Neuronal stem cell (in vitro differentiated cells): ENCODE data around the gene RAN.

ENCODE experiments used
- DNase-seq: peaks from one replicate; pipeline ENCODE4 v3.0.0-alpha.2; 2013; ENCODE audit warnings: low spot score
- H2AFZ ChIP-seq: one replicate; pipeline ENCODE4 v1.6.1; 2013; ENCODE audit warnings: mild to moderate bottlenecking, low read length, inconsistent platforms
- H2AK5ac ChIP-seq: 2 replicates; pipeline ENCODE4 v1.6.1; 2013; ENCODE audit warnings: low read depth, mild to moderate bottlenecking, inconsistent platforms, low read length, moderate library complexity, mixed read lengths
- H2BK120ac ChIP-seq: 2 replicates; pipeline ENCODE4 v1.6.1; 2013; ENCODE audit warnings: low read depth, mild to moderate bottlenecking, inconsistent platforms, low read length, moderate library complexity, mixed read lengths
- H2BK12ac ChIP-seq: one replicate; pipeline ENCODE4 v1.6.1; 2013; ENCODE audit warnings: low read length, inconsistent platforms
- H2BK15ac ChIP-seq: 2 replicates; pipeline ENCODE4 v1.6.1; 2013; ENCODE audit warnings: mild to moderate bottlenecking, low read length, inconsistent platforms, mixed read lengths
- H2BK5ac ChIP-seq: one replicate; pipeline ENCODE4 v1.6.1; 2013; ENCODE audit warnings: inconsistent platforms, mild to moderate bottlenecking, low read length, moderate library complexity
- H3K14ac ChIP-seq: one replicate; pipeline ENCODE4 v1.6.1; 2013; ENCODE audit warnings: low read length, inconsistent platforms
- H3K18ac ChIP-seq: 2 replicates; pipeline ENCODE4 v1.6.1; 2013; ENCODE audit warnings: low read length, inconsistent platforms
- H3K23ac ChIP-seq: 2 replicates; pipeline ENCODE4 v1.6.1; 2013; ENCODE audit warnings: low read depth, mild to moderate bottlenecking, mixed read lengths, low read length, inconsistent platforms; ENCODE audit not compliant: poor library complexity
- H3K27ac ChIP-seq: replicated peaks from 3 replicates; pipeline ENCODE4 v1.5.1; 2013; ENCODE audit warnings: low read length, inconsistent platforms
- H3K27me3 ChIP-seq, 3 experiments: 2 replicates each; pipeline ENCODE4 v1.6.1; 2013; ENCODE audit warnings: low read length in 3 of 3, mild to moderate bottlenecking in 2 of 3, inconsistent platforms in 1 of 3, low read depth in 1 of 3, mixed read lengths in 1 of 3, moderate library complexity in 1 of 3; ENCODE audit not compliant: control insufficient read depth in 3 of 3, insufficient read depth in 3 of 3
- H3K36me3 ChIP-seq, 2 donors: replicated peaks in 1 of 2; 2 replicates each; pipeline ENCODE4 v1.6.1; 2013; ENCODE audit warnings: low read length in 2 of 2; ENCODE audit not compliant: control insufficient read depth in 2 of 2, insufficient read depth in 2 of 2
- H3K4ac ChIP-seq: 2 replicates; pipeline ENCODE4 v1.6.1; 2013; ENCODE audit warnings: inconsistent platforms, mild to moderate bottlenecking, low read length, moderate library complexity
- H3K4me1 ChIP-seq, 2 donors: 1 replicate in 1 of 2; 2 replicates in 1 of 2; pipeline ENCODE4 v1.6.1; 2013; ENCODE audit warnings: low read length in 2 of 2, low read depth in 1 of 2; ENCODE audit not compliant: control insufficient read depth in 2 of 2, insufficient read depth in 1 of 2
- H3K4me2 ChIP-seq: one replicate; pipeline ENCODE4 v1.6.1; 2013; ENCODE audit warnings: mild to moderate bottlenecking, low read length, inconsistent platforms; ENCODE audit not compliant: insufficient read depth, poor library complexity, severe bottlenecking
- H3K4me3 ChIP-seq, 2 donors: 2 replicates each; pipeline ENCODE4 v1.5.1; 2013; ENCODE audit warnings: low read length in 2 of 2, mild to moderate bottlenecking in 2 of 2, inconsistent platforms in 1 of 2, moderate library complexity in 1 of 2
- H3K79me1 ChIP-seq: one replicate; pipeline ENCODE4 v1.6.1; 2013; ENCODE audit warnings: low read depth, mild to moderate bottlenecking, inconsistent platforms, low read length, moderate library complexity
- H3K9ac ChIP-seq: one replicate; pipeline ENCODE4 v1.6.1; 2013; ENCODE audit warnings: mild to moderate bottlenecking, low read depth, low read length, inconsistent platforms; ENCODE audit not compliant: poor library complexity
- H3K9me3 ChIP-seq, 2 donors: replicated peaks in 1 of 2; 2 replicates each; pipeline versions ENCODE3 to v1.6.1; 2013; ENCODE audit warnings: low read length in 2 of 2, mild to moderate bottlenecking in 2 of 2, inconsistent platforms in 1 of 2, low read depth in 1 of 2, mixed read lengths in 1 of 2, moderate library complexity in 1 of 2; ENCODE audit not compliant: control insufficient read depth in 2 of 2, insufficient read depth in 1 of 2
- H4K8ac ChIP-seq: one replicate; pipeline ENCODE4 v1.6.1; 2013; ENCODE audit warnings: low read depth, mild to moderate bottlenecking, inconsistent platforms, low read length, moderate library complexity
- H4K91ac ChIP-seq: one replicate; pipeline ENCODE4 v1.6.1; 2013; ENCODE audit warnings: low read length, low read depth, mild to moderate bottlenecking, inconsistent platforms; ENCODE audit not compliant: poor library complexity
- WGBS, 2 donors: extraction: QIAGEN DNeasy Blood & Tissue Kit; methylation state at CpG; one replicate each; pipeline ENCODE4 v1.1.7; 2013; ENCODE audit warnings: missing lambda C conversion rate in 2 of 2, mixed read lengths in 1 of 2; ENCODE audit not compliant: insufficient read length in 2 of 2, insufficient replicate concordance in 1 of 2; ENCODE audit errors: extremely low coverage in 2 of 2; 5-methylcytosine and 5-hydroxymethylcytosine counted together

Gene RAN

DNA sequence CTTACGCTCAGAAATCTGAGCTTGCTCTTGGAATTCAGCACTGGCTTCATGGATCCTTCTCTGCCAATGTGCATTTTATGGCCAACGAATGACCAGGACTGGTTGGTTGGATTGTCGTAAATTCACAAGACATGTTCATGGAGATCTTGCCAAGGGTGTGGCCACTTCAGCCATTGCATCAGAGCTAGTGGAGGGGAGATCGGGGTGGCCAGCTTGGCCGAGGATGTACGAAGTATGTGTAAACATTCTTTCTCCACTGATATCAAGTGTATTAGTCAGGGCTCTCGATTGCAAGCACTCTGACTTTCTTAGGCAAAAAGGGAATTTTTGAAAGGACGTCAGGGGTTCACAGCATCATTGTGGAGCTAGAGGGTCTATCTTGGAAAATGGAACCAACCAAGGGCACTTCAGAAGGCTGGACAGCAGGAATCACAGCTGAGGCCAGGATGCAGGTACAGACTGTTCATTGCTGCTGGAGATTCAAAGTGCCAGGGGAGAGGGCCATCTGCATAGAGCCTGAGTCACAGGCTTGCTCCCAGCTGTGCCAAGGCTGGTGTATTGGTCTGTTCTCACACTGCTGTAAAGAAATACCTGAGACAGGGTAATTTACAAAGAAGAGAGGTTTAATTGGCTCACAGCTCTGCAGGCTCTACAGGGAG lies 49.0 kb downstream of the RAN start:
- Histone ChIP-seq H3K4me2 (no peak overlapping the region), H3K4ac (no peak overlapping the region), H4K8ac (no peak overlapping the region), H2AFZ (no peak overlapping the region), H3K27me3 (peaks cover 0 to 15% (median 2%) of the 10 kb centered on the region in 3 experiments), H3K27ac (no peak overlapping the region), H2BK12ac (no peak overlapping the region), H3K79me1 (peaks cover 4% of the 10 kb centered on the region), H3K14ac (no peak overlapping the region), H3K4me1 (peaks cover 4 to 6% of the 10 kb centered on the region in 2 donors), H3K9ac (no peak overlapping the region), H3K36me3 (no peaks in the 10 kb centered on the region), H3K4me3 (no peak overlapping the region), H3K9me3 (peaks cover 0 to 2% of the 10 kb centered on the region in 2 donors), H2BK5ac (no peak overlapping the region), H2BK120ac (no peak overlapping the region), H3K18ac (no peak overlapping the region), H3K23ac (no peak overlapping the region), H4K91ac (no peak overlapping the region), H2AK5ac (no peak overlapping the region), H2BK15ac (no peak overlapping the region)
- WGBS, 2 donors = no CpG with 5 or more reads among the region's 8 CpGs
- DNase-seq = no peak

DNA sequence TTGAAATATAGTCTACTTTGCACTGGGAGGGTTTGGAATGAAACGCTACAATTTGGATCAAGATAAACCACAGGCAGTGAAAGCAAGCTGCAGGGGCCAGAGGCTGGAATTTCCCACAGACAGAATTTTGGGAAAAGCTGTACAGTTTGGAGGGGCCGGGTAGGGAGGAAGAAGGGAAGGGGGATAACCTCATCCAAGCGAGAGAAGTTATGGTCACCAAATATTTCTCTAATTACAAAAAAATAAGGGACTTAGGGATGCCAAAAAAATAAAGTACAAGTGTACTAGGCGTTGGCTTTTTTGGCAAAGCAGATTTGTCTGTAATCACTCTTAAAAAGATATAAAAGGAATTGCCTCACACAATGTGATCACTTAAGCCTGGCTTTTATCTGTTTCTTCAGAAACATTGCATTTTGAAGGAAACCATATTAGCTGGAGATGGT lies 50.7 kb downstream of the RAN start:
- H3K9me3 ChIP-seq = peaks cover 0 to 2% of the 10 kb centered on the region in 2 donors
- peaks cover 4% of the 10 kb centered on the region for H3K79me1 ChIP-seq
- no peak overlapping the region for H2AFZ ChIP-seq
- no peak overlapping the region for H4K8ac ChIP-seq
- H3K27ac ChIP-seq = no peak overlapping the region
- H2BK120ac ChIP-seq = no peak overlapping the region
- H3K4me1 ChIP-seq = peaks cover 0 to 1% of the 10 kb centered on the region in 2 donors
- no CpG with 5 or more reads among the region's 4 CpGs for WGBS, 2 donors
- H2BK5ac ChIP-seq = no peak overlapping the region
- H3K23ac ChIP-seq = no peak overlapping the region
- no peak overlapping the region for H2AK5ac ChIP-seq
- H3K14ac ChIP-seq = no peak overlapping the region
- peaks cover 0 to 14% (median 2%) of the 10 kb centered on the region in 3 experiments for H3K27me3 ChIP-seq
- no peak overlapping the region for H3K4ac ChIP-seq
- no peak overlapping the region for H3K4me3 ChIP-seq
- H2BK15ac ChIP-seq = no peak overlapping the region
- H4K91ac ChIP-seq = no peak overlapping the region
- H3K4me2 ChIP-seq = no peak overlapping the region
- H3K36me3 ChIP-seq = no peaks in the 10 kb centered on the region
- H3K18ac ChIP-seq = no peak overlapping the region
- no peak overlapping the region for H2BK12ac ChIP-seq
- DNase-seq = no peak
- no peak overlapping the region for H3K9ac ChIP-seq

DNA sequence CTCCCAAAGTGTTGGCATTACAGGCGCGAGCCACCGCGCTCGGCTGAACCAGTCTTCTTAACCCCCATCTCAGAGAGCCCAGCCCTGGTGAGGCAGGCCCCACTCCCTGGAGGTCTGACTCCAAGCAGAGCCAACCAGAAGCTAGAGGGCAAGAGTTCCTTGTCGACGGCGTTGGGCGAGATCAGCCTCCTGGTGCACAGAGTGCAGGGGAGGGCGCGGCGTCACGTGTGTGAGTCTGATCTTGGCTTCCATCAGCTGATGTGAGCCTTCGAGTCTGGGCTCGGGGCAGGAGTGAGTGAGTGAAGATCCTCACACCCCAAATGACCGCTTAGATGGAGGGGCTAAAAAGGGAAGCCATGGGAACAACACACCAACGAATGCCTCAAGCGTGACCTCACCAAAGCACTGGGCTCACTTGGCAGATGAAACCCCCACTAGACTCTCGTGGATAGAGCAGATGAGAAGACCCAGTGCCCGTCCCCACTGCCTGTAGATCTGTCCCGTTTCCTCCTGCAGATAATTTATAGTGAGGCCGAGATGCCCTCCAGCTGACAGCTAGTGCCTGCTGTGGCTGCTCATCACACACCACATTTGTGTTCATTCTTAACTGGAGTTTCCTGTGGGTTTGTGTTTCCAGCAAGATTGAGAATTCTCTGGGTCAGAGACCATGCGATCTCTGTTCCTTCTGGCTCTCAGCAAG lies 53.2 kb downstream of the RAN start:
- no peak overlapping the region for H3K27ac ChIP-seq
- H3K18ac ChIP-seq = no peak overlapping the region
- no peak overlapping the region for H3K9ac ChIP-seq
- peaks cover 0 to 1% of the 10 kb centered on the region in 2 donors for H3K4me1 ChIP-seq
- H3K23ac ChIP-seq = peak overlapping the region; percentile 44
- no peak overlapping the region for H3K14ac ChIP-seq
- H3K4me2 ChIP-seq = no peak overlapping the region
- peaks cover 0 to 17% (median 0%) of the 10 kb centered on the region in 3 experiments for H3K27me3 ChIP-seq
- no peak overlapping the region for H4K91ac ChIP-seq
- no peak overlapping the region for H2BK120ac ChIP-seq
- no peak overlapping the region for H2AFZ ChIP-seq
- H3K79me1 ChIP-seq = no peaks in the 10 kb centered on the region
- no peak for DNase-seq
- H2BK15ac ChIP-seq = no peak overlapping the region
- H3K9me3 ChIP-seq = peaks cover 0 to 2% of the 10 kb centered on the region in 2 donors
- no peak overlapping the region for H2AK5ac ChIP-seq
- no peaks in the 10 kb centered on the region for H3K36me3 ChIP-seq
- H3K4me3 ChIP-seq = peak overlapping the region in 1 of 2 donors; percentile 61
- H2BK12ac ChIP-seq = no peak overlapping the region
- no peak overlapping the region for H4K8ac ChIP-seq
- no peak overlapping the region for H3K4ac ChIP-seq
- no CpG with 5 or more reads among the region's 23 CpGs for WGBS, 2 donors
- no peak overlapping the region for H2BK5ac ChIP-seq

DNA sequence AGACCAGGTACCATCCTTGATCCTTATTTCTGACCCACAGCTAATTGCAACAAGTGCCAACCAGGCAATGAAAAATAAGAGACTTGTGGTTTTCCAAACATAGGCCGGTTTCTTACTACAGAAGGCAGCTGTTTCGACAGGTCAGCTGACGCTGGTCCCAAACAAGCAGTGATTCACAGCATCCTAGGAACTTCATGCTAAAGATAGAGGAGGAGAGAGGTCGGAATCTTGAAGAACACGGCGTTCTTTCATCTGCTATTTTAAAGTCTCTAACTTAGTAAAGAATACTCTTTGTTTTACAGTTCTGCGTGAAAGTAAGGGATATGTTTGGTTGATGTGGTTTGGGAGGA lies 53.8 kb downstream of the RAN start:
- Histone ChIP-seq H3K4me3 (no peak overlapping the region), H2BK120ac (no peak overlapping the region), H3K36me3 (no peaks in the 10 kb centered on the region), H3K14ac (no peak overlapping the region), H2AFZ (no peak overlapping the region), H3K79me1 (no peaks in the 10 kb centered on the region), H3K4me2 (no peak overlapping the region), H4K8ac (no peak overlapping the region), H4K91ac (no peak overlapping the region), H2AK5ac (no peak overlapping the region), H2BK5ac (no peak overlapping the region), H3K27ac (no peak overlapping the region), H3K9ac (no peak overlapping the region), H2BK15ac (no peak overlapping the region), H3K9me3 (peaks cover 0 to under 1% of the 10 kb centered on the region in 2 donors), H2BK12ac (no peak overlapping the region), H3K4ac (no peak overlapping the region), H3K18ac (no peak overlapping the region), H3K27me3 (peaks cover 0 to 19% (median 0%) of the 10 kb centered on the region in 3 experiments), H3K23ac (no peak overlapping the region), H3K4me1 (peaks cover 0 to 1% of the 10 kb centered on the region in 2 donors)
- no peak for DNase-seq
- WGBS, 2 donors = no CpG with 5 or more reads among the region's 7 CpGs
